Measurements from ENCODE around the gene IL4R. TPM values are rescaled to one million over a fixed set of nuclear protein-coding genes. Genes with fewer than 3 reads are reported as not detected.

IL4R gene
- total and polyA plus RNA-seq, 2 of the 8 experiments (the other 6 are each of a cell fraction or from before 2014, with no cell fraction given): 29.1 to 29.4 TPM

- TF ChIP-seq CTBP2 (IDR thresholded peaks at IDR 0.05; ENCODE audit: borderline replicate concordance, insufficient read depth, insufficient read length, low read length): no peak
- TF ChIP-seq TCF12 (IDR thresholded peaks at IDR 0.05; ENCODE audit: low read depth, low read length): no peak
- TF ChIP-seq CEBPB (IDR thresholded peaks at IDR 0.05; ENCODE audit: low read depth, low read length): no peak
- no peak for TF ChIP-seq TBP (IDR thresholded peaks at IDR 0.05; ENCODE audit: low read depth, low read length)
- no peak for TF ChIP-seq SIX5 (IDR thresholded peaks at IDR 0.05; ENCODE audit: low read depth, low read length)
- TF ChIP-seq SAP30 (IDR thresholded peaks at IDR 0.05; ENCODE audit: insufficient read depth, insufficient replicate concordance, low read length): no peak
- no peak for TF ChIP-seq JUN (IDR thresholded peaks at IDR 0.05; ENCODE audit: low read depth, low read length)
- no peak for TF ChIP-seq ATF3 (IDR thresholded peaks at IDR 0.05; ENCODE audit: insufficient read depth, low read depth, low read length)
Observed at GRCh38 chr16:27361987-27362386, 48.2 kb downstream of the IL4R start (continued).

Data from H1 (cell line).